Stimulated activated CD8-positive, alpha-beta memory T cell treated with anti-CD3 and anti-CD28 coated beads, Interleukin-15, amount 100 ng/mL, for 4 hours (primary cell): ENCODE measurements around the gene PCDHA6.
"Not testable (repeated sequence)": the region's sequence is repeated elsewhere in the genome, so short reads cannot be mapped to it uniquely, and the experiment has no call there.

Experiments
- DNase-seq, 2 donors: peaks; one replicate each; pipeline ENCODE4 v3.0.0-alpha.2; 2020; ENCODE audit warnings: low read depth in 2 of 2

Gene PCDHA6

DNA sequence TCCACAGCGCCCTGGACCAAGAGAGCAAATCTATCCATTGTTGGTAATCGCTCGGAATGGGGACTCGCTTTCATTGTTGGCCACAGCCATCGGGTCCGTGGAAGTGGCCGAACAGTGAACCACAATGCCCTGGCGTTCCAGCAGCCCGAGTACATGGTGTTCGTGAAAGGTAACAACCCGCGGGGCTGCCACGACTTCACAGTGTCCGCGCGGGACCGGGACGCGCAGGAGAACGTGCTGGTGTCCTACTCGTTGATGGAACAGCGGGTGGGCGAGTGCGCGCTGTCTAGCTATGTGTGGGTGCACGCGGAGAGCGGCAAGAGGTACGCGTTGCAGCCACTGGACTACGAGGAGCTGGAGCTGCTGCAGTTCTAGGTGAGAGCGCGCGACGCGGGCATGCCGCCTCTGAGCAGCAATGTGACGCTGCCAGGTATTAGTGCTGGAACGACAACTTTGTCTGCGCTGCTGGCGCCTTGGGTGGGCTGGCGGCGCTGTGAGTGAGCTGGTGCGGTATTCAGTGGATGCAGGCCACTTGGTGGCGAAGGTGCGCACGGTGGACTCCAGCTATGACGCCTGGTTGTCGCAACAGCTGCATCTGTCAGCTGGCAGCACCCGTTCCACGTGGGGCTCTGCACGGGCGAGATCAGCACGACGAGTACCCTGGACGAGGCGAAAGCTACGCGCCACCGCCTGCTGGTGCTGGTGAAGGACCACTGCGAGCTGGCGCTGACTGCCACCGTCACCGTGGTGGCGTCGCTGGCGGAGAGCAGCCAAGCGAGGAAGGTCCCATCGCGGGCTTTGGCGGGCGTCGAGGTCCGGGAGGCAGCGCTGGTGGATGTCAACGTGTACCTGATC is 34.9 kb downstream of the PCDHA6 start:
- no peak for DNase-seq

DNA sequence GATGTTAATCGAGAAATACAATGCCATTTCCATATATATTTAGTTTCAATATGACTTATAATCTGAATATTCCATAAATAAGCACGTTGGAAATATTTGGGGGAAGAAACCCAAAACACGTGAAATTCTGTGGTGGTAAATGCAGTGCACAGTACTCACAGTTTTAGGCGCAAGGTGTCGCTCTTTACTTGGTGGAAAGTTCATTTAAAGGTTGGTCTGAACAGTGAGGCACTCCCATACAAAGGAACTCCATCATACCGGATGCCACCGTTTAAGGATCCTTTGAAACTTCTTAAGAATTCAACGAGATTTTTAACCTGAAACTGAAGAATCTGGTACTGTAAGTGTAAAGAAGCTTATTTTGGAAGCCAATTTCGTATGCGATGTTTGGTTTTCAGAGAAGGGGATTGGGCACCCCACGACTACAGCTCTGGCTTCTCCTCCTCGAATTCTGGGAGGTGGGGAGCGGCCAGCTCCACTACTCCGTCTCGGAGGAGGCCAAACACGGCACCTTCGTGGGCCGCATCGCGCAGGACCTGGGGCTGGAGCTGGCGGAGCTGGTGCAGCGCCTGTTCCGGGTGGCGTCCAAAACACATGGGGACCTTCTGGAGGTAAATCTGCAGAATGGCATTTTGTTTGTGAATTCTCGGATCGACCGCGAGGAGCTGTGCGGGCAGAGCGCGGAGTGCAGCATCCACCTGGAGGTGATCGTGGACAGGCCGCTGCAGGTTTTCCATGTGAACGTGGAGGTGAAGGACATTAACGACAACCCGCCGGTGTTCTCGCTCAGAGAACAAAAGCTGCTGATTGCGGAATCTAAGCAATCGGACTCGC is 41.2 kb downstream of the PCDHA6 start, which contains the start of gene PCDHA11:
Gene PCDHA11, plus strand, starts transcription at position 237 of the 834 bp plus-strand sequence. Its CDS starts 147 bp downstream, at position 384.
- DNase-seq: no peak

DNA sequence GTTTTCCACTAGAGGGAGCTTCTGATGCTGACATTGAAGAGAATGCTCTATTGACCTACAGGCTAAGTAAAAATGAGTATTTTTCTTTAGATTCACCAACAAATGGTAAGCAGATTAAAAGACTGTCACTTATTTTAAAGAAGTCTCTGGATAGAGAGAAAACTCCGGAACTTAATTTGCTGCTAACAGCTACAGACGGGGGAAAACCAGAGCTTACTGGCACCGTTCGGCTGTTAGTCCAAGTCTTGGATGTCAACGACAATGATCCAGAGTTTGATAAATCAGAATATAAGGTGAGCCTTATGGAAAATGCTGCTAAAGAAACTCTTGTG is 41.8 kb downstream of the PCDHA6 start:
- no peak for DNase-seq

DNA sequence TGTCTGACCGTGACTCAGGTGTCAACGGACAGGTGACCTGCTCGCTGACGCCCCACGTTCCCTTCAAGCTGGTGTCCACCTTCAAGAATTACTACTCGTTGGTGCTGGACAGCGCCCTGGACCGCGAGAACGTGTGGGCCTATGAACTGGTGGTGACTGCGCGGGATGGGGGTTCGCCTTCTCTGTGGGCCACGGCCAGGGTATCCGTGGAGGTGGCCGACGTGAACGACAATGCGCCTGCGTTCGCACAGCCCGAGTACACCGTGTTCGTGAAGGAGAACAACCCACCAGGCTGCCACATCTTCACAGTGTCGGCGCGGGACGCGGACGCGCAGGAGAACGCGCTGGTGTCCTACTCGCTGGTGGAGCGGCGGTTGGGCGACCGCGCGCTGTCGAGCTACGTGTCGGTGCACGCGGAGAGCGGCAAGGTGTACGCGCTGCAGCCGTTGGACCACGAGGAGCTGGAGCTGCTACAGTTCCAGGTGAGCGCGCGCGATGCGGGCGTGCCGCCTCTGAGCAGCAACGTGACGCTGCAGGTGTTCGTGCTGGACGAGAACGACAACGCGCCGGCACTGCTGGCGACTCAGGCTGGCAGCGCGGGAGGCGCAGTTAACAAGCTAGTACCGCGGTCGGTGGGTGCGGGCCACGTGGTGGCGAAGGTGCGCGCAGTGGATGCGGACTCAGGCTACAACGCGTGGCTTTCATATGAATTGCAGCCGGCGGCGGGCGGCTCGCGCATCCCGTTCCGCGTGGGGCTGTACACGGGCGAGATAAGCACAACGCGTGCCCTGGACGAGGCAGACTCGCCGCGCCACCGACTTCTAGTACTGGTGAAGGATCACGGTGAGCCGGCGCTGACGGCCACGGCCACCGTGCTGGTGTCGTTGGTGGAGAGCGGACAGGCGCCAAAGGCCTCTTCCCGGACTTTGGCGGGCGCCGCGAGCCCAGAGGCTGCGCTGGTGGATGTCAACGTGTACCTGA is 42.8 kb downstream of the PCDHA6 start:
- DNase-seq: no peak

DNA sequence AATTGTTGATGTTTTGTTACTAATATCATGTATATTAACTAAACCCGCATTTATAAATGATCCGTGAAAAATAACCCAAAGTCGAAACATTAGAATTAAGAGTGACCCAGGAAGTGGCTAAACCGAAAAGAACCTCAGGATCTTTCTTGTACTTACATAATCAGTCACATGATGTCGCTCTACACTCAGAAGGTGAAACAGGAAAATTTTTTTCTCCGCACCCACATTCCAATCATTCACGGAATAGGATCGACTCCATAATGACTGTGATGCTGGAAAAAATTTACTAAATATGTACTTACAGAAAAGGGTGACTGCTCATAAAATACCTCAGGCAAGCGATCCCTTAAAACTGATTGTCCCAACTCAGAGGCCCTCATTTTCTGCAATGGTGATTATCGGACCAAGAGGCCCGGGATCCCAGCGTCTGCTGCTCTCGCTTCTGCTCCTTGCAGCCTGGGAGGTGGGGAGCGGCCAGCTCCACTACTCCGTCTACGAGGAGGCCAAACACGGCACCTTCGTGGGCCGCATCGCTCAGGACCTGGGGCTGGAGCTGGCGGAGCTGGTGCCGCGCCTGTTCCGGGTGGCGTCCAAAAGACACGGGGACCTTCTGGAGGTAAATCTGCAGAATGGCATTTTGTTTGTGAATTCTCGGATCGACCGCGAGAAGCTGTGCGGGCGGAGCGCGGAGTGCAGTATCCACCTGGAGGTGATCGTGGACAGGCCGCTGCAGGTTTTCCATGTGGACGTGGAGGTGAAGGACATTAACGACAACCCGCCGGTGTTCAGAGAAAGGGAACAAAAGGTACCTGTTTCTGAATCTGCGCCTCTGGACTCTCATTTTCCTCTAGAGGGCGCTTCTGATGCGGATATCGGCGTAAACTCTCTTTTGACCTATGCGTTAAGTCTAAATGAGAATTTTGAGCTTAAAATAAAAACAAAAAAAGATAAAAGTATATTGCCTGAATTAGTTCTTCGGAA is 47.6 kb downstream of the PCDHA6 start, which contains the start of gene PCDHA12:
Gene PCDHA12, plus strand, starts transcription at position 224 of the 981 bp plus-strand sequence. Its CDS starts 165 bp downstream, at position 389.
- DNase-seq: no peak

DNA sequence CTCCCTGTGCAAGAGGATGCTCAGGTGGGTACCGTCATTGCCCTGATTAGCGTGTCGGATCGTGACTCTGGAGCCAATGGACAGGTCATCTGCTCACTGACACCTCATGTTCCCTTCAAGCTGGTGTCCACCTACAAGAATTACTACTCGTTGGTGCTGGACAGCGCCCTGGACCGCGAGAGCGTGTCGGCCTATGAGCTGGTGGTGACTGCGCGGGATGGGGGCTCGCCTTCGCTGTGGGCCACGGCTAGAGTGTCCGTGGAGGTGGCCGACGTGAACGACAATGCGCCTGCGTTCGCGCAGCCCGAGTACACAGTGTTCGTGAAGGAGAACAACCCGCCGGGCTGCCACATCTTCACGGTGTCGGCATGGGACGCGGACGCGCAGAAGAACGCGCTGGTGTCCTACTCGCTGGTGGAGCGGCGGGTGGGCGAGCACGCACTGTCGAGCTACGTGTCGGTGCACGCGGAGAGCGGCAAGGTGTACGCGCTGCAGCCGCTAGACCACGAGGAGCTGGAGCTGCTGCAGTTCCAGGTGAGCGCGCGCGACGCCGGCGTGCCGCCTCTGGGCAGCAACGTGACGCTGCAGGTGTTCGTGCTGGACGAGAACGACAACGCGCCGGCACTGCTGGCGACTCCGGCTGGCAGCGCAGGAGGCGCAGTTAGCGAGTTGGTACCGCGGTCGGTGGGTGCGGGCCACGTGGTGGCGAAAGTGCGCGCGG is 48.9 kb downstream of the PCDHA6 start:
- DNase-seq: not testable (repeated sequence)

DNA sequence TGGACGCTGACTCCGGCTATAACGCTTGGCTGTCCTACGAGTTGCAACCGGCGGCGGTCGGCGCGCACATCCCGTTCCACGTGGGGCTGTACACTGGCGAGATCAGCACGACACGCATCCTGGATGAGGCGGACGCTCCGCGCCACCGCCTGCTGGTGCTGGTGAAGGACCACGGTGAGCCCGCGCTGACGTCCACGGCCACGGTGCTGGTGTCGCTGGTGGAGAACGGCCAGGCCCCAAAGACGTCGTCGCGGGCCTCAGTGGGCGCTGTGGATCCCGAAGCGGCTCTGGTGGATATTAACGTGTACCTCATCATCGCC is 49.5 kb downstream of the PCDHA6 start:
- no peak for DNase-seq
